NCI-H1092 treated with DMSO at 0.1 percent for 48 hours (cell line): ENCODE measurements around the gene TMEM209.
A peak's percentile ranks its signal among the peaks of the same experiment; 100 is the strongest.
"Not testable (repeated sequence)": the region's sequence is repeated elsewhere in the genome, so short reads cannot be mapped to it uniquely, and the experiment has no call there.

Experiments used
- DNase-seq: peaks from one replicate; lab custom pipeline; 2025; lab: John Stamatoyannopoulos, UW

TMEM209 gene

DNA sequence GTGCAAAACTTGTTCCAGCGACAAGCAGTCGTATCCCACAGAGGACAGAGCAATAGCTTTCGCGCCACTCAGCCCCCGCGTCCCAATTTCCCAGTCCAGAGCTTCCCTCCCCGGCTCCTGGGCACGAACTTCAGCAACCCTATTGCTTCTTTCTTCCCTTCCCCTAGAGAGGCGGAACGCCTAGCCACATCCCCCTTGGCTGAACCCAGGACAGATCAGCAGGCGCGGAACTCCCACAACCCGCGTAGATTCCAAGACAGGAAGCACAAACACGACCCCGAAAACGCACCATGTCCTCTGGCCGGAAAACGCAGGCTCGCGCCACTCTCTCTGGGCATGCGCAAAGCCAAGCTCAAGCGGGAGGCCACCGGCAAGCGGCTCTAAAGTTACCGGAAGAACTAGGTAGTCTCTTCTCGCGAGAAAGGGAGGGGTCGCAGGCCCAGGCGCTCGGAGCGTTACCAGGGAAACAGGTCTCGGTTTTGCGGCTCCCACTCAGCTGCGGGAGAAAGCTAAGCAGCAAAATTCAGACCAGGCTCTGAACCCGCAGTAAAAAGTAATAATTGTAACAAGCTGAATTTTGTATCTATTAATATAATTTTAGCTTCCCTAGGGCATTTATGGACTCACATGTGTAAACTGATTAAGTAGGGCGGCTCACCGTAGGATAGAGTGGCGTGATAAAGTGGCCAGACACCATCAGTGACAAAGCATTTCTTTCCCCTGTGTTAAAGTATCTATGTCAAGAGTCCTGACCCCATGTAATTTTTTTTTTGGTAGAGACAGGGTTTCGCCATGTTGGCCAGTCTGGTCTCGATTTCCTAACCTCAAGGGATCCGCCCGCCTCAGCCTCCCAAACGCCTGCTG, at the start of gene TMEM209:
TSS of gene TMEM209 (minus strand) at position 323 of the 864 bp plus-strand sequence. CDS start at position 292, 31 bp downstream.
- peak; percentile 100 for DNase-seq

DNA sequence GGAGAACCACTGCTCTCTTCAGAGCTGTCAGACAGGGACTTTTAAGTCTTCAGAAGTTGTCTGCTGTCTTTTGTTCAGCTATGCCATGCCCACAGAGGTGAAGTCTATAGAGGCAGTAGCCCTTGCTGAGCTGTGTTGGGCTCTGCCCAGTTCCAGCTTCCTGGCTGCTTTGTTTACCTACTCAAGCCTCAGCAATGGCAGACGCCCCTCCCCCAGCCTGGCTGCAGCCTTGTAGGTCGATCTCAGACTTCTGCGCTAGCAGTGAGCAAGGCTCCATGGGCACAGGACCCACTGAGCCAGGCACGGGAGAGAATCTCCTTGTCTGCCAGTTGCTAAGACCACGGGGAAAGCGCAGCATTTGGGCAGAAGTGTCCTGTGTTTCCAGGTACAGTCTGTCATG, 49.3 kb upstream of the TMEM209 start:
- DNase-seq: no peak

DNA sequence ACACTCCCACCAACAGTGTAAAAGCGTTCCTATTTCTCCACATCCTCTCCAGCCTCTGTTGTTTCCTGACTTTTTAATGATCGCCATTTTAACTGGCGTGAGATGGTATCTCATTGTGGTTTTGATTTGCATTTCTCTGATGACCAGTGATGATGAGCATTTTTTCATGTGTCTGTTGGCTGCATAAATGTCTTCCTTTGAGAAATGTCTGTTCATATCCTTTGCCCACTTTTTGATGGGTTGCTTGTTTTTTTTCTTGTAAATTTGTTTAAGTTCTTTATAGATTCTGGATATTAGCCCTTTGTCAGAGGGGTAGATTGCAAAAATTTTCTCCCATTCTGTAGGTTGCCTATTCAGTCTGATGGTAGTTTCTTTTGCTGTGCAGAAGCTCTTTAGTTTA, 44.4 kb upstream of the TMEM209 start:
- not testable (repeated sequence) for DNase-seq

- DNase-seq: not testable (repeated sequence)
Measured at GRCh38 chr7:130248842-130249241, 43.6 kb upstream of the TMEM209 start.

- DNase-seq: not testable (repeated sequence)
Measured at GRCh38 chr7:130246491-130246890, 41.3 kb upstream of the TMEM209 start.

DNA sequence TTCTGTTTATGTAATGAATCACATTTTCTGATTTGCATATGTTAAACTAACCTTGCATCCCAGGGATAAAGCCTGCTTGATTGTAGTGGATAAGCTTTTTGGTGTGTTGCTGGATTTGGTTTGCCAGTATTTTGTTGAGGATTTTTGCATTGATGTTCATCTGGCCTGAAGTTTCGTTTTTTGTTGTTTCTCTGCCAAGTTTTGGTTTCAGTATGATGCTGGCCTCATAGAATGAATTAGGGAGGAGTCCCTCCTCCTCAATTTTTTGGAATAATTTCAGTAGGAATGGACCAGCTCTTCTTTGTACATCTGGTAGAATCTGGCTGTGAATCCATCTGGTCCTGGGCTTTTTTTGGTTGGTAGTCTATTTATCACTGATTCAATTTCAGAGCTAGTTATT, 38.3 kb upstream of the TMEM209 start:
- not testable (repeated sequence) for DNase-seq

DNA sequence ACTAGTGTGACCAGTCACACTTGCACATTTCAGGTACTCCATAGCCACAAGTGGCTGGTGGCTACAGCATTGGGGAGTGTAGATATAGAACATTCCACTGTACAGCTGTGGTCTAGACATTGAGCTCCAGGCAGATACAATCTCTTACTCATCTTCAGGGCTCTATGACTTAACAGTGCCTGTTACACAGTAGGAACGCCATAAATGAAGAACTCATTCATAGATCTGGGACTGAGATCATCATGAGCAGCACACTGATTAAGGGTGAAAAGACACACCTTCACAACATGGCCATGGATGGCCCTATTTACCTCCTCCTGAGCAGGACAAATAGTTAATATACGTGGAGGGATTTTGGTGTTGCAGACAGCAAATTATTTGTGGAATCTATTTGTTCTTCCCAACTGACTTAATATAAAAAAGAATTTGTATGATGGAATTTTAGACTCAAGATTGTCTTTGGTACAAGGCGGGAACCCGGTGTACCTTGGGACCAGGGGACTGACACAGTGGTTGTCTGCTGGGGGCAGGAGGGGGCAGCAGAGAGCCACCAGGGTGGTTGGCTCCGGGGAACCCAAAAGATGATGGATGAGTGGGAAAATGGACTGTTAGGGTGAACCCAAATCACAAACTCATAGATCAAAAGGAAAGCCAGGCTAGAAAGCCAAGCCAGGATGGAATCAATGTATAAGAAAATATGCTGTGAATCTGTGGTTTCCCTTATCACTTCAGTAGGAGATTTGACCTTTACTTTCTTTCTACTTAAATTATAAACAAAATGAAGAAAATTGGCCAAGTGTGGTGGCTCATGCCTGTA, 37.2 kb upstream of the TMEM209 start:
- peak; percentile 76 for DNase-seq

GRCh38 chr7:130240240-130240639, 35.0 kb upstream of the TMEM209 start:
- DNase-seq: no peak

DNA sequence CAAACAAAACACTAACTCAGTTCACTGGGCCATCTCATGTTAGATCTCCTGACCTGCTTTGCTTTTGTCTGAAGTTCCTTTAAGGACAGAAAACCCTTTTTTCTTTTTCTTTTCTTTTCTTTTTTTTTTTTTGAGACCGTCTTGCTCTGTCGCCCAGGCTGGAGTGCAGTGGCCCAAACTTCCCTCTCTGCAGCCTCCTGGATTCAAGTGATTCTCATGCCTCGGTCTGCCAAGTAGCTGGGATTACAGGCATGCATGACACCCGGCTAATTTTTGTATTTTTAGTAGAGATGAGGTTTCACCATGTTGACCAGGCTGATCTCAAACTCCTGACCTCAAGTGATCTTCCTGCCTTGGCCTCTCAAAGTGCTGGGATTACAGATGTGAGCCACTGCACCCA, 31.2 kb upstream of the TMEM209 start:
- DNase-seq: not testable (repeated sequence)

DNA sequence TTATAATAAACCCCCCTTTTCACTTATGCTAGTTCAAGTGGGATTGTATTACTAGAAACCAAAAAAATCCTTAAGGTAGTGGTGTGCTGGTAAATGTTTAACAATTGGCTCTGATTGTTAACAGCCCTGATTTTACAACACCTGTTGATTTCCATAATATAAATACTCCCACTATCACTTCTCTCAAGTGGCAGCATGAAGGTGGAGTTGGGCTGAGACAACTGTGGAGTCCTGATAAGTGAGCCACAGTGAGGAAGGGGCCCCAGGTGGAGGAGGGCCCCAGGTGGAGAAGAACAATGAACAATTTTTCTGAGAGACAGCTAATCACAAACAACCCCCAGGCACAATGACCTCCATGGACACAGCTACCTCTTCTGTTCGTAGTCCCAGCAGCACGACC, 28.9 kb upstream of the TMEM209 start:
- DNase-seq: no peak

DNA sequence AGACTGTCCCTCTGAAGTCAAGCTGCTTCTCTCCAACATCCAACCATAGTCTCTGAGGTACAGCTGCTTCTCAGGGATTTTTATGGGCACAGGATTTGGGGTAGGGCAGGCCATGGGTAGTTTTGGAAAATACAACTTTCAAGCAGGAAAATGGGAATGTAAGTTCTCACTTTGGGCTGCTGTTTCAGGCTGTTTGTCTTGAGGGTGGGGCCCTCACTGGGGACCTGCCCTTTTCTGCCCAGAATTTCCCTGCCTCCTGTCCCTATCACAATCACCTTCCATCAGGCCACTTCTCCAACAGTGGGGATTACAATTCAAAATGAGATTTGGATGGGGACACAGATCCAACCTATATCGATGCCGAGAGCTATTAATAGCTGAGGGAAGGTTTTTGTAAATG, 27.0 kb upstream of the TMEM209 start:
- DNase-seq: no peak

- no peak for DNase-seq
Measured at GRCh38 chr7:130231792-130232191, 26.6 kb upstream of the TMEM209 start.

GRCh38 chr7:130229981-130230380, 24.8 kb upstream of the TMEM209 start:
- not testable (repeated sequence) for DNase-seq

DNA sequence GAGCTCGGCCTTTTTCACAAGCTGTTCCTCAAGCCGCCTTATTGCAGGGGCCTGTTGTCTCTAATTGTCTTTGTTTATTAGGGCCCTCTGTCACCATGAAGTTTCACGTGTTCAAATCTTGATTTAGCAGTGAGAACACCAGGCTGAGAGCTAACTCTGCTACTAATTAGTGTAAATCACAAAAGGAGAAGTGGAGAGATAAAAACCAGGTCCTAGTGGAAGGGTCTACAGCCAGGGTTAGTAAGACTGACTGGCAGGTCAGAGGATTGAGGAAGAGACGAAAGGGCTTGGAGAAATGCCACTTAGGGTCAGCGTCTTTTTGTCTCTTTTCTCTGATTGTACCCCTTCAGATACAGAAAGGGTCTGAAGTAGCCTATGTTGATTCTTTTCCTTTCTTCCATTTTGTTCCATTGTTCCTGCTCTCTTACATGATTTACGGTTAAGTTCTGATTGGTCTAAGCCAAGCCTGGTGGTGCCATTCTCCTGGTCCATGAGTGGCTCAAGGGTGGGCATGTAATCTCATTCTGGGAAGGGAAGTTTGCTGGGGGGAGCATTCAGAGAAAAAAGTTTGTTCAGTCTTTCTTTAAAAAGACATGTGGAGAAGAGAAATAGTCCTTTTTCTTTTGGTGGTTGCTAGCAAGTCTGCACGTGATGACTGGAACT, 23.8 kb upstream of the TMEM209 start:
- DNase-seq: no peak

DNA sequence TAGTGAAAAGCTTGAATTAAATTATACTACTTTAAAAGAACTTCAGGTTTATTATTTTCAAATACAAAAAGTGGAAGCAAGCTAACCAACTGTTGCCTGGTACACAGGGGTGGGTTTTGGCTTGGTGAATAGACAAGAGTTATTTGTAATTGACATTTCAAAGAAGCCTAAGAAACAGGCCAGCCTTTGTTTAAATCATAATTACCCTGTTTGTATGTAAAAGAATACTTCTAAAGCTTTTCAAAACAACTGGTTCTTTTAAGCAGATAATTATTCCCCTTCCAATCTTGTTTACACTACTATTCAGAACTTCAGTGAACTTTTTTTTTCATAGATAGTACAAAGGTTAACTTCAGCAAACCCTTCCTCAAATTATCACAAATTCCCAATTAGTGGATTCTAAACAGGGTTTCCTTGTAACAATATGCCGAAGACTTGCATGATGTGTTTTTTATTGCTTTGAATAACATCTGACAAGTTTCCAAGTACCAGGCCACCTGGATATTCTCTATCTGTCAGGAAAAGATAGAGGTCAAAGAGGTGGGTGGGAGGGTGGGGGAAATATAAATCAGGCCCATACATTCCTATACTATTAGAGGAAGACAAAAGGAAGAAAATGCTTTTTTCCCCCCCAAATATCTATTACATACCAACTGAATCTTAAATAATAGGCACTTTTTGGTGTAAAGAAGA, 22.8 kb upstream of the TMEM209 start:
- no peak for DNase-seq

DNA sequence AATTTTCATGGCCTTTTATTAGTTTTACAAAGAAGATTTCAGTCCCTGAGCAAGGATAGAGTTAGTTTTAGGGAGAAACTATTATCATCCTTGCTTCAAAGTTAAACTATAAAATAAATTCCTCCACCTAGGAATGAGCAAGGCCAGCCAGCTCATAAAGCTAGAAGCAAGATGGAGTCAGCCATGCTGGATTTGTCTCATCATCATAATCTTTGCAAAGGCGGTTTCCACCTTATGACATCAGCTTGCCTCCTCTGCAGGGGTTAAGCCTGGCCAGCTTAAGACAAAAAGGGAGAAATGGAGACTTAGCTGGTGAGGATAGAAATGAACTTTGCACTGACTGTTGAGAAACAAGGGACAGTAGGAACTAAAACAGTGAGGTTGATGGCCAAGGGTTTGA, 21.1 kb upstream of the TMEM209 start:
- DNase-seq: no peak

DNA sequence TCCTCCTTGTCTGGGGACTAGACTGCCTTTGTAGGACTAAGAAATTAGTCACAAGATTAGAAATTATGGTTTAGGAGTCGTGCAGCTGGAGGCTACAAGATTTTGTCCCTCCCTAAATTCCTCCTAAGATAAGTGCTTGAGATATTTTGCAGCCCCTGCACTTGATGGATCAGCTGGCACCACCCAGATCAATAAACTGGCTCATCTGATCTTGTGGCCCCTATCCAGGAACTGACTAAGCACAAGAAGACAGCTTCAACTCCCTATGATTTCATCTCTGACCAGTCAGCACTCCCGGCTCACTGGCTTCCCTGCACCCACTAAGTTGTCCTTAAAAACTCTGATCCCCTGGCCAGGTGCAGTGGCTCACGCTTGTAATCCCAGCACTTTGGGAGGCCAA, 19.7 kb upstream of the TMEM209 start:
- DNase-seq: not testable (repeated sequence)

DNA sequence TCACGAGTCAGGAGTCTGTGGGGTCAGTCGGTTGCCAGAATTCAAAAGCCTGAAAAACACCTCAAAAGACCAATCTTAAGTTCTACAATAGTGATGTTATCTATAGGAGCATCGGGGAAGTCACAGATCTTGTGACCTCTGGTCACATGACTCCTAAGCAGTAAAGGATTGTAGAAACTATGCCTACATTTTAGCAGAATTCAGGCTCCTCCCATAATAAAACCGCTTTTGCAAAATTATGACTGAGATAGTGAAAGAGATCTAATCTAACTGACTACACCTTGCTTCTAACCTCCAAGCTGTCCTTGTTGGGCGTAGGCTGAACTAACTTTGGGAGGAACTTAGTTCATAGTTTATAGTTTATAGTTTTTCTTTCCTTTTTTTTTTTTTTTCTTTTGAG, 19.0 kb upstream of the TMEM209 start:
- no peak for DNase-seq

- no peak for DNase-seq
Measured at GRCh38 chr7:130223646-130224045, 18.4 kb upstream of the TMEM209 start.

DNA sequence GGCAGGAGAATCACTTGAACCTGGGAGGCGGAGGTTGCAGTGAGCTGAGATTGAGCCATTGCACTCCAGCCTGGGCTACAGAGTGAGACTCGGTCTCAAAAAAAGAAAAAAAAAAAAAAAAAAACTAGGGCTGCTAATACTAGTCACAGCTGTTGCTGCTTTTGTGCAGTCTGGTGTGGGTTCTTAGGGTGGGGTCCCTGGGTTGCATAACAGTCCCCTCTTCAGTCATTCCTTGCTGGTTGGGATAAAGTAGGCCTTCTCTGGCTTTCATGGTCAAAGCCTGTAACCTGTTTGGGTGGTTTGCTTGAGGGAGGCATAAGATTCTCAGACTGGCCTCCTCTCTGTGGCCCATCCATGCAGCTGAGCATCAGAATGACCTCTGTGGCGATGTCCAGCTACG, 16.5 kb upstream of the TMEM209 start:
- no peak for DNase-seq

GRCh38 chr7:130219871-130220270, 14.7 kb upstream of the TMEM209 start:
- DNase-seq: no peak
